ENCODE results near the gene MUS81. TPM values are rescaled to one million over a fixed set of nuclear protein-coding genes. Genes with fewer than 3 reads are reported as not detected.

MUS81 gene
- total and polyA plus RNA-seq, 10 of the 15 experiments (the other 5 are each of a cell fraction or from before 2014, with no cell fraction given) = 11.8 to 76.1 (median 48.4) TPM

DNA sequence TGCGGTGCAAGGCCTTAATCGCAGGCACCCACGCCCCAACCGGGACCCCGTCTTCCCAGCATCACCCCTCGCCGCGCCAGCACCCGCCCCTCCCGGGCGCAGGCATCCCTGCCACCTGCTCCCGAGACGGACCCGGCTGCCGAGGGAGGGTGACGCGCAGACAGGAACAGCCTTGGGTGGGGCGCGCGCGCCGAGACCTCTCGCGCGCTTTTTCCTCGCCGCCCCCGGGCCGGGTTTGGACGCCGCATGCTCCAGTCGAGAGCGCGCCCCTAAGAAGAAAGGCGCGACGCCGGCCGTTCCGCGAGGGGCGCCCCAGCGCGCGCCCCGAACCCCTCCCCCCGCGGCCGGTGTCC, 2.8 kb upstream of the MUS81 start:
- Histone ChIP-seq H3K36me3 (ENCODE audit: control insufficient read depth in 2 of 2, insufficient read depth in 2 of 2, low read length in 1 of 2) (peaks cover 28 to 36% of the 10 kb centered on the region in 2 experiments; a peak in 3 of 4 replicates), H3K4me3 (peak overlapping the region; percentile 93), H2AFZ (ENCODE audit: control insufficient read depth, low read depth, low read length) (no peak overlapping the region), H3K9ac (ENCODE audit: control insufficient read depth, insufficient read depth, low read length) (peak overlapping the region; percentile 92), H4K20me1 (ENCODE audit: control insufficient read depth, insufficient read depth) (peaks cover 24% of the 10 kb centered on the region), H3K79me2 (ENCODE audit: control insufficient read depth, insufficient read depth, low read length) (peaks cover 65% of the 10 kb centered on the region), H3K27ac (ENCODE audit: control insufficient read depth, insufficient read depth) (peak overlapping the region; percentile 100), H3K9me3 (replicated peaks; ENCODE audit: control insufficient read depth, insufficient read depth, low read length) (no peaks in the 10 kb centered on the region; the same call in 2 of the 3 replicates), H3K4me2 (ENCODE audit: control insufficient read depth, insufficient read depth) (peak overlapping the region; percentile 94), H3K27me3 (replicated peaks in 1 of 2; ENCODE audit: control insufficient read depth in 2 of 2, insufficient read depth in 2 of 2, low read length in 1 of 2) (no peaks in the 10 kb centered on the region), H3K4me1 (ENCODE audit: control insufficient read depth, insufficient read depth, low read length) (peaks cover 21% of the 10 kb centered on the region)
- intact Hi-C loops (cut with micrococcal nuclease; ENCODE audit: unreplicated experiment) = loop anchor here (5.0 kb wide), 1 partner anchor 195 kb away; the partner anchor contains the start of gene SF3B2
- 4% methylated on average over 20 of the region's 49 CpGs for WGBS (ENCODE audit: insufficient coverage, insufficient replicate concordance, low lambda C conversion rate, missing lambda C conversion rate)
- no peak for TF ChIP-seq RB1 (IDR thresholded peaks at IDR 0.05; ENCODE audit: borderline replicate concordance)
- TF ChIP-seq POU2F2 (IDR thresholded peaks at IDR 0.05; ENCODE audit: borderline replicate concordance, low read depth, low read length) = 0 out of 3 replicates have a peak, but pooled peaks have one; percentile 22
- TF ChIP-seq, protein P1, sequence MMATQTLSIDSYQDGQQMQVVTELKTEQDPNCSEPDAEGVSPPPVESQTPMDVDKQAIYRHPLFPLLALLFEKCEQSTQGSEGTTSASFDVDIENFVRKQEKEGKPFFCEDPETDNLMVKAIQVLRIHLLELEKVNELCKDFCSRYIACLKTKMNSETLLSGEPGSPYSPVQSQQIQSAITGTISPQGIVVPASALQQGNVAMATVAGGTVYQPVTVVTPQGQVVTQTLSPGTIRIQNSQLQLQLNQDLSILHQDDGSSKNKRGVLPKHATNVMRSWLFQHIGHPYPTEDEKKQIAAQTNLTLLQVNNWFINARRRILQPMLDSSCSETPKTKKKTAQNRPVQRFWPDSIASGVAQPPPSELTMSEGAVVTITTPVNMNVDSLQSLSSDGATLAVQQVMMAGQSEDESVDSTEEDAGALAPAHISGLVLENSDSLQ (IDR thresholded peaks at IDR 0.05) = no peak
- no peak for TF ChIP-seq SMARCA5 (IDR thresholded peaks at IDR 0.05)
- no peak for TF ChIP-seq EZH2 (IDR thresholded peaks at IDR 0.05; ENCODE audit: borderline replicate concordance, control insufficient read depth, low read depth, low read length)
- TF ChIP-seq, protein P2, sequence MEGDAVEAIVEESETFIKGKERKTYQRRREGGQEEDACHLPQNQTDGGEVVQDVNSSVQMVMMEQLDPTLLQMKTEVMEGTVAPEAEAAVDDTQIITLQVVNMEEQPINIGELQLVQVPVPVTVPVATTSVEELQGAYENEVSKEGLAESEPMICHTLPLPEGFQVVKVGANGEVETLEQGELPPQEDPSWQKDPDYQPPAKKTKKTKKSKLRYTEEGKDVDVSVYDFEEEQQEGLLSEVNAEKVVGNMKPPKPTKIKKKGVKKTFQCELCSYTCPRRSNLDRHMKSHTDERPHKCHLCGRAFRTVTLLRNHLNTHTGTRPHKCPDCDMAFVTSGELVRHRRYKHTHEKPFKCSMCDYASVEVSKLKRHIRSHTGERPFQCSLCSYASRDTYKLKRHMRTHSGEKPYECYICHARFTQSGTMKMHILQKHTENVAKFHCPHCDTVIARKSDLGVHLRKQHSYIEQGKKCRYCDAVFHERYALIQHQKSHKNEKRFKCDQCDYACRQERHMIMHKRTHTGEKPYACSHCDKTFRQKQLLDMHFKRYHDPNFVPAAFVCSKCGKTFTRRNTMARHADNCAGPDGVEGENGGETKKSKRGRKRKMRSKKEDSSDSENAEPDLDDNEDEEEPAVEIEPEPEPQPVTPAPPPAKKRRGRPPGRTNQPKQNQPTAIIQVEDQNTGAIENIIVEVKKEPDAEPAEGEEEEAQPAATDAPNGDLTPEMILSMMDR (IDR thresholded peaks at IDR 0.05 in 2 of 3, conservative IDR thresholded peaks at IDR 0.05 in 1 of 3; ENCODE audit: control insufficient read depth in 2 of 3, extremely low read depth in 1 of 3, insufficient read depth in 1 of 3, low read depth in 3 of 3, low read length in 3 of 3) = no peak
- no peak for TF ChIP-seq SUZ12 (IDR thresholded peaks at IDR 0.05; ENCODE audit: unreplicated experiment)
- no peak for TF ChIP-seq SRF (IDR thresholded peaks at IDR 0.05; ENCODE audit: low read depth in 2 of 2, low read length in 2 of 2)
- TF ChIP-seq, protein P3, sequence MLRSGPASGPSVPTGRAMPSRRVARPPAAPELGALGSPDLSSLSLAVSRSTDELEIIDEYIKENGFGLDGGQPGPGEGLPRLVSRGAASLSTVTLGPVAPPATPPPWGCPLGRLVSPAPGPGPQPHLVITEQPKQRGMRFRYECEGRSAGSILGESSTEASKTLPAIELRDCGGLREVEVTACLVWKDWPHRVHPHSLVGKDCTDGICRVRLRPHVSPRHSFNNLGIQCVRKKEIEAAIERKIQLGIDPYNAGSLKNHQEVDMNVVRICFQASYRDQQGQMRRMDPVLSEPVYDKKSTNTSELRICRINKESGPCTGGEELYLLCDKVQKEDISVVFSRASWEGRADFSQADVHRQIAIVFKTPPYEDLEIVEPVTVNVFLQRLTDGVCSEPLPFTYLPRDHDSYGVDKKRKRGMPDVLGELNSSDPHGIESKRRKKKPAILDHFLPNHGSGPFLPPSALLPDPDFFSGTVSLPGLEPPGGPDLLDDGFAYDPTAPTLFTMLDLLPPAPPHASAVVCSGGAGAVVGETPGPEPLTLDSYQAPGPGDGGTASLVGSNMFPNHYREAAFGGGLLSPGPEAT (IDR thresholded peaks at IDR 0.05; ENCODE audit: low read depth) = no peak
- TF ChIP-seq, protein P4, sequence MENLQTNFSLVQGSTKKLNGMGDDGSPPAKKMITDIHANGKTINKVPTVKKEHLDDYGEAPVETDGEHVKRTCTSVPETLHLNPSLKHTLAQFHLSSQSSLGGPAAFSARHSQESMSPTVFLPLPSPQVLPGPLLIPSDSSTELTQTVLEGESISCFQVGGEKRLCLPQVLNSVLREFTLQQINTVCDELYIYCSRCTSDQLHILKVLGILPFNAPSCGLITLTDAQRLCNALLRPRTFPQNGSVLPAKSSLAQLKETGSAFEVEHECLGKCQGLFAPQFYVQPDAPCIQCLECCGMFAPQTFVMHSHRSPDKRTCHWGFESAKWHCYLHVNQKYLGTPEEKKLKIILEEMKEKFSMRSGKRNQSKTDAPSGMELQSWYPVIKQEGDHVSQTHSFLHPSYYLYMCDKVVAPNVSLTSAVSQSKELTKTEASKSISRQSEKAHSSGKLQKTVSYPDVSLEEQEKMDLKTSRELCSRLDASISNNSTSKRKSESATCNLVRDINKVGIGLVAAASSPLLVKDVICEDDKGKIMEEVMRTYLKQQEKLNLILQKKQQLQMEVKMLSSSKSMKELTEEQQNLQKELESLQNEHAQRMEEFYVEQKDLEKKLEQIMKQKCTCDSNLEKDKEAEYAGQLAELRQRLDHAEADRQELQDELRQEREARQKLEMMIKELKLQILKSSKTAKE (IDR thresholded peaks at IDR 0.05; ENCODE audit: low read depth, poor library complexity, severe bottlenecking) = no peak
- peak in 1 of 2 experiments; percentile 45; a peak in 1 of 3 replicates for TF ChIP-seq EGR1 (IDR thresholded peaks at IDR 0.05; ENCODE audit: borderline replicate concordance in 1 of 2, low read depth in 2 of 2, low read length in 2 of 2)
- ATAC-seq = no peak
- in situ Hi-C loops (cut with MboI) = loop anchor here (25.0 kb wide), 1 partner anchor 1620 kb away; the partner anchor contains the start of genes DNAJC4, FKBP2, NUDT22 and PPP1R14B
- DNase-seq (ENCODE audit: low read depth, low spot score) = no peak
- SMC1A ChIA-PET (ENCODE audit: uncharacterized antibody, unreplicated experiment) = interaction anchor here (2.8 to 4.3 kb wide), 2 partner anchors 16 to 32 kb away, joined by 13 to 52 read pairs; partner anchors contain the start of genes CCDC85B and FIBP
- FAIRE-seq = no peak
- CTCF ChIA-PET = interaction anchor here (5.7 kb wide), 1 partner anchor 31 kb away, joined by 146 read pairs; the partner anchor contains the start of genes CCDC85B and FIBP
- RAD21 ChIA-PET (ENCODE audit: unreplicated experiment) = interaction anchor here (5.0 kb wide), 1 partner anchor 33 kb away, joined by 76 read pairs; the partner anchor contains the start of genes CCDC85B and FIBP
- no TSS peak for BruUV-seq (replicated peaks)
- POLR2A ChIA-PET = interaction anchor here (0.7 to 5.6 kb wide), 4 partner anchors 25 to 455 kb away, joined by 3 to 155 read pairs (median 10); partner anchors contain the start of genes CCDC85B, FIBP, RNASEH2C and SNX32
